MM.1S (cell line): ENCODE results near the gene SORCS2.

Source experiments
- CTCF ChIP-seq: fragments of 300-600 bp; sonication (generic); IDR thresholded peaks from 2 replicates; pipeline ENCODE4 v1.5.1; 2016; ENCODE audit warnings: antibody characterized with exemption, low read length, mixed read lengths
- EZH2 ChIP-seq: fragments of 300-600 bp; sonication (generic); optimal IDR thresholded peaks from 2 replicates; pipeline ENCODE3; 2017; ENCODE audit warnings: low read depth, mild to moderate bottlenecking, antibody characterized with exemption, low read length, mixed read lengths

GRCh38 chr4:7767966-7768365 lies 575.6 kb downstream of the SORCS2 start:
- TF ChIP-seq CTCF: no peak
- no peak for TF ChIP-seq EZH2
